Right lobe of liver (tissue), 6 donors: ENCODE results near the gene BCL2. TPM values are rescaled to one million over a fixed set of nuclear protein-coding genes. Genes with fewer than 3 reads are reported as not detected.
A peak's percentile ranks its signal among the peaks of the same experiment; 100 is the strongest.

Experiments
- ATAC-seq, 4 donors: fragments of 200-7000 bp; cut with Tn5 transposase; one replicate each; pipeline ENCODE4 v1.9.1; 2020; ENCODE audit warnings: mild to moderate bottlenecking in 4 of 4, moderate library complexity in 4 of 4
- DNase-seq, 3 donors: peaks; one replicate each; pipeline ENCODE4 v3.0.0-alpha.2; 2020
- H3K27ac ChIP-seq, 3 donors: fragments of 200-600 bp; one replicate each; pipeline ENCODE4 v1.8.0; 2022
- H3K27me3 ChIP-seq, 2 donors: fragments of 200-600 bp; one replicate each; pipeline ENCODE4 v1.8.0; 2022
- H3K36me3 ChIP-seq, 4 donors: fragments of 200-600 bp; sonication (generic) in 1 of 4; one replicate each; pipeline versions ENCODE4 v1.5.1 to v1.8.0; 2017 to 2022; ENCODE audit warnings: control low read depth in 1 of 4
- H3K4me1 ChIP-seq, 4 donors: fragments of 200-600 bp; sonication (generic) in 1 of 4; one replicate each; pipeline versions ENCODE4 v1.5.1 to v1.8.0; 2017 to 2022; ENCODE audit warnings: control low read depth in 1 of 4
- H3K4me3 ChIP-seq, 3 donors: fragments of 200-600 bp; one replicate each; pipeline ENCODE4 v1.8.0; 2022
- H3K9me3 ChIP-seq, 4 donors: fragments of 200-600 bp; sonication (generic) in 1 of 4; one replicate each; pipeline versions ENCODE4 v1.5.1 to v1.8.0; 2017 to 2022; ENCODE audit warnings: control low read depth in 1 of 4
- POLR2A ChIP-seq: fragments of 450-650 bp; IDR thresholded peaks from one replicate; pipeline ENCODE4 v1.6.1; 2017; ENCODE audit warnings: antibody characterized with exemption, mild to moderate bottlenecking
- WGBS: methylation state at CpG from one replicate; pipeline ENCODE4 v1.1.6; 2018; ENCODE audit warnings: low coverage, low lambda C conversion rate; ENCODE audit not compliant: insufficient coverage; ENCODE audit errors: missing lambda C conversion rate; 5-methylcytosine and 5-hydroxymethylcytosine counted together
- intact Hi-C, 2 donors: fragments of 100-400 bp; cut with DNase I; formaldehyde crosslinking; loops; one replicate each; pipeline versions ENCODE4 v1.11.2 to v1.14.1; 2022
- total RNA-seq, 6 experiments: library from RNA; depleted of rRNA in 2 of 6; stranded (reverse); fragments of >200 nt in 2 of 6; fragmentation: NEBNext Ultra II Directional in 3 of 6; extraction: Animal tissue kit (Norgen Biotek cat#: 25700) in 3 of 6; gene quantifications; one replicate each; pipeline versions ENCODE4 v1.1.0 to v1.2.4, GENCODE V29; 2016 to 2023
- TF ChIP-seq, protein P1 (sequence below), 4 donors: fragments of 200-600 bp in 3 of 4; fragments of 450-650 bp in 1 of 4; IDR thresholded peaks; one replicate each; pipeline versions ENCODE4 v1.5.1 to v1.8.0; 2016 to 2022; ENCODE audit warnings: antibody characterized with exemption in 4 of 4, mild to moderate bottlenecking in 2 of 4
- donor health status: DM: no; HTN: yes; CAD: no.
- donor health status: DM: no; HTN: no; CAD: no.
- donor health status: DM: no; HTN: no; CAD: no.
- donor health status: DM: no; HTN: yes; CAD: no.
- donor health status: DM: no; HTN: yes; CAD: no.

BCL2 gene
- total RNA-seq, 6 experiments from 2014 or later = 0.73 to 4.7 (median 2.7) TPM

DNA sequence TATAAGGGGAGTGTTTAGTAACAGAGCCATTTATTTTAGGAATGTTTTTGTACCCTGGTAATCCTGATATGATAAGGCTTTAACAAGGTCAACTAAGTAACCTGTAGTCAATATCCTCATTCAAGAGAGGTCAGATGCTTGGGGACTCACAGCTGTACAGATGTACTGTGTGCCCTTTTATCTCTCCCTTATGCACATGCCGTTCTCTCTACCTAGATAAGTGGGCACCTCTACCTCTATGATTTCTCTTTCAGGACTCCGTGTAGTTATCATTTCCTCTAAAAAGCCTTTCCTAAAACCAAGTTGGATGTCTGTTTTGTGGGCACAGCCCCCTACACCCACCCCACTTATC, 132.4 kb downstream of the BCL2 start:
- TF ChIP-seq POLR2A = no peak
- TF ChIP-seq, protein P1, sequence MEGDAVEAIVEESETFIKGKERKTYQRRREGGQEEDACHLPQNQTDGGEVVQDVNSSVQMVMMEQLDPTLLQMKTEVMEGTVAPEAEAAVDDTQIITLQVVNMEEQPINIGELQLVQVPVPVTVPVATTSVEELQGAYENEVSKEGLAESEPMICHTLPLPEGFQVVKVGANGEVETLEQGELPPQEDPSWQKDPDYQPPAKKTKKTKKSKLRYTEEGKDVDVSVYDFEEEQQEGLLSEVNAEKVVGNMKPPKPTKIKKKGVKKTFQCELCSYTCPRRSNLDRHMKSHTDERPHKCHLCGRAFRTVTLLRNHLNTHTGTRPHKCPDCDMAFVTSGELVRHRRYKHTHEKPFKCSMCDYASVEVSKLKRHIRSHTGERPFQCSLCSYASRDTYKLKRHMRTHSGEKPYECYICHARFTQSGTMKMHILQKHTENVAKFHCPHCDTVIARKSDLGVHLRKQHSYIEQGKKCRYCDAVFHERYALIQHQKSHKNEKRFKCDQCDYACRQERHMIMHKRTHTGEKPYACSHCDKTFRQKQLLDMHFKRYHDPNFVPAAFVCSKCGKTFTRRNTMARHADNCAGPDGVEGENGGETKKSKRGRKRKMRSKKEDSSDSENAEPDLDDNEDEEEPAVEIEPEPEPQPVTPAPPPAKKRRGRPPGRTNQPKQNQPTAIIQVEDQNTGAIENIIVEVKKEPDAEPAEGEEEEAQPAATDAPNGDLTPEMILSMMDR (IDR thresholded peaks at IDR 0.05) = no peak
- intact Hi-C loops = no loop called here
- ATAC-seq = peak in 1 of 4 donors; percentile 28

DNA sequence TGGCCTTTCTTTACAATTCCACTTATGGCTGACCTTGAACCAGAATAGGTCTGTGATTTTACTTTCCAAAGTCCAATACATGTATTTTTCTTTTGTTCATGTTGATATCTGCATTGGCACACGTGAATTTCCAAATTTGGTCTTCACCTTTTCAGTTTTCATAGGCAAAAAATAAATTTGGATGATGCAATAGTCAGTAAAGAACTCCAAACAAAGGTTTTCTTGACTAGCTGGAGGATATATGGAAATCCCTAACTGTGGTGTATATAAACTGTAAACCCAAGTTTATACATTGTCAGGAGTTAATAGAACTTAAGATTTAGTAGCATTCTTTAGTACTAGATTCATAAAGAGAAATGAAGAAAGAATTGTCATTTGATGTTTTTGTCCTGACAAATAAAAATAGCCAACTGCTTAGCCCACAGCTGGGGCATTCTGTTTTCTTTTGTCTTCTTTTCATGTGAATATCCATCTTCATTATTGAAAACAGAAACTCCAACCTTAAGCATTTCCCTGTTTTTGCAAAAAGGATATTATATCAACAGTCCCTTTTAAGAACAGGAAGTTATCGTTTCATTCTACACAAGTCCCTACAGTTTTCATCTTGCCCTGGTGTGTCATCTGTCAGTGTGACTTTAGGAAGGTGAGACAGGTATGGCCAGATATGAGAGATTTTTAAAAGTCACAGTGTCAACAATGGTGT, 132.9 kb downstream of the BCL2 start:
- Histone ChIP-seq H3K4me1 (no peaks in the 10 kb centered on the region), H3K4me3 (no peak overlapping the region), H3K27ac (no peak overlapping the region), H3K36me3 (no peaks in the 10 kb centered on the region), H3K9me3 (no peaks in the 10 kb centered on the region), H3K27me3 (no peaks in the 10 kb centered on the region)
- WGBS = 41% methylated on average over 2 of the region's 2 CpGs
- DNase-seq (no peak), ATAC-seq (no peak)
- TF ChIP-seq POLR2A = no peak
- TF ChIP-seq, protein P1 (IDR thresholded peaks at IDR 0.05) = no peak
- intact Hi-C loops = no loop called here

More for the DNA sequence above, 132.4 kb downstream of the BCL2 start:
- no peaks in the 10 kb centered on the region for H3K9me3 ChIP-seq
- no peak for DNase-seq
- H3K4me3 ChIP-seq = no peak overlapping the region
- no peaks in the 10 kb centered on the region for H3K36me3 ChIP-seq
- no peaks in the 10 kb centered on the region for H3K27me3 ChIP-seq
- WGBS = 58% methylated on average over 2 of the region's 2 CpGs
- no peak overlapping the region for H3K27ac ChIP-seq
- no peaks in the 10 kb centered on the region for H3K4me1 ChIP-seq

DNA sequence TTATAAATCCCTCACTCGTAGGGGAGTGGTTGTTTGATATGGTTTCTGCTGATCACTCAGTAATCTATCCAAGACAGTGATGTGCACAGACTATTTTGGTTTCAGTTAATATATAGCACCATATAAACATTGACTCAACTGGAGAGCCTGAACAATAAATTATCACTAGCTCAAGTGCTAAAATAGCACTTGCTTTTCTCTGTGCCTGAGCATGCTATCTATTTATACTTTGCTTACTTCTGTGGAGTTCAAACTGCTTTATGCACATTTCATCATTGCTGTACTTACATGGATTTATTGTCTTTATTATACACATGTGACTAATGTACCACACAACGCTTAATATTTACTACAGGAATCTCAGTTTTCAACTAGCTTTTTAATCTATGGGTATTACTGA, 133.6 kb downstream of the BCL2 start:
- ATAC-seq (no peak), DNase-seq (no peak)
- H3K4me3 ChIP-seq = no peak overlapping the region
- H3K9me3 ChIP-seq = no peaks in the 10 kb centered on the region
- H3K4me1 ChIP-seq = no peaks in the 10 kb centered on the region
- H3K27ac ChIP-seq = no peak overlapping the region
- intact Hi-C loops = no loop called here
- TF ChIP-seq POLR2A = no peak
- TF ChIP-seq, protein P1 (IDR thresholded peaks at IDR 0.05) = no peak
- no peaks in the 10 kb centered on the region for H3K27me3 ChIP-seq
- 86% methylated on average over 2 of the region's 2 CpGs for WGBS
- no peaks in the 10 kb centered on the region for H3K36me3 ChIP-seq

DNA sequence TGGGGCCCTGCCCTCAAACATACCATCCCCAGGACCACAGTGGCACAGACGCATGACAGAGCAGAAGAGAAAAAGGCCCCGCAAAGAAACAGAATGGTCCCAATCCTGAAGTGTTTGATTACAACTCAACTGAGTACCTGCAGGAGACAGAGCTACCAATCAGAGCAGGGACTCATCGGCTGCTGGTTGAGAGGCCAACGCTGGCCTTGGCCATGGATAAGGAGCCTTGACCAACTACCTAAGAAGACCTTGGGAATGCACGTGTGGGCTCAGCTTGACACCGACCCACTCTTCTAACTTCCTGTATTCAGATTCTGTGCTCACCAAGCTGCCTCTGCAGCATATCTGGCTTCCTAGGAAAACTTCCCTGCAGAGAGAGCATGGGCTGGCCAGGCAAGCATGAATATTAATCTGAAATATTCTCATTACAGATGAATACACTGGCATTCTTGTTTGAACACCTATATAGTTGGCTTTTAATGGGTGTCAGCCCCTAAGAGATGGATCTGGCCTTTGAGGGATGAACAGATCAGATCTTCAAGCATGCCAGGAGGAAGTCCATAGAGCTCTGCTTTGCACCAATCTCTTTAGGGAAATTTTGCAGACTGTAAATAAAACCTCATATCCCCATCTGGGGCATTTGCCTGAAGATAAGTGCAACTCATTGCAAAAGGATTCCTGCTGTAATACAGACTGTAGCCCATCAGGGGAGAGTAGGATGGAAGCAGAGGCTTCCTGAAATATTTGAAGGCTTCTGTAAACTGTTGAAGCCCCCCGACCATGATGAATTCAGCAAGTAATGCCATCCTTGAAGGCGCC, 135.4 kb downstream of the BCL2 start:
- DNase-seq (no peak), ATAC-seq (no peak)
- H3K9me3 ChIP-seq = no peaks in the 10 kb centered on the region
- H3K36me3 ChIP-seq = no peaks in the 10 kb centered on the region
- intact Hi-C loops = no loop called here
- TF ChIP-seq POLR2A = no peak
- TF ChIP-seq, protein P1 (IDR thresholded peaks at IDR 0.05) = no peak
- H3K27ac ChIP-seq = no peak overlapping the region
- 64% methylated on average over 6 of the region's 8 CpGs for whole genome bisulfite sequencing
- H3K27me3 ChIP-seq = no peaks in the 10 kb centered on the region
- H3K4me1 ChIP-seq = no peaks in the 10 kb centered on the region
- no peak overlapping the region for H3K4me3 ChIP-seq
